NCI-H1092 treated with DMSO at 0.1 percent for 48 hours (cell line): ENCODE results near the gene GPR149.
"Not testable (repeated sequence)": the region's sequence is repeated elsewhere in the genome, so short reads cannot be mapped to it uniquely, and the experiment has no call there.

ENCODE experiments used
- DNase-seq: peaks from one replicate; lab custom pipeline; 2025; lab: John Stamatoyannopoulos, UW

The GPR149 gene, protein sequence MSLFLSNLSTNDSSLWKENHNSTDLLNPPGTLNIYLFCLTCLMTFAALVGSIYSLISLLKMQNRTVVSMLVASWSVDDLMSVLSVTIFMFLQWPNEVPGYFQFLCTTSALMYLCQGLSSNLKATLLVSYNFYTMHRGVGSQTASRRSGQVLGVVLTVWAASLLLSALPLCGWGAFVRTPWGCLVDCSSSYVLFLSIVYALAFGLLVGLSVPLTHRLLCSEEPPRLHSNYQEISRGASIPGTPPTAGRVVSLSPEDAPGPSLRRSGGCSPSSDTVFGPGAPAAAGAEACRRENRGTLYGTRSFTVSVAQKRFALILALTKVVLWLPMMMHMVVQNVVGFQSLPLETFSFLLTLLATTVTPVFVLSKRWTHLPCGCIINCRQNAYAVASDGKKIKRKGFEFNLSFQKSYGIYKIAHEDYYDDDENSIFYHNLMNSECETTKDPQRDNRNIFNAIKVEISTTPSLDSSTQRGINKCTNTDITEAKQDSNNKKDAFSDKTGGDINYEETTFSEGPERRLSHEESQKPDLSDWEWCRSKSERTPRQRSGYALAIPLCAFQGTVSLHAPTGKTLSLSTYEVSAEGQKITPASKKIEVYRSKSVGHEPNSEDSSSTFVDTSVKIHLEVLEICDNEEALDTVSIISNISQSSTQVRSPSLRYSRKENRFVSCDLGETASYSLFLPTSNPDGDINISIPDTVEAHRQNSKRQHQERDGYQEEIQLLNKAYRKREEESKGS

DNA sequence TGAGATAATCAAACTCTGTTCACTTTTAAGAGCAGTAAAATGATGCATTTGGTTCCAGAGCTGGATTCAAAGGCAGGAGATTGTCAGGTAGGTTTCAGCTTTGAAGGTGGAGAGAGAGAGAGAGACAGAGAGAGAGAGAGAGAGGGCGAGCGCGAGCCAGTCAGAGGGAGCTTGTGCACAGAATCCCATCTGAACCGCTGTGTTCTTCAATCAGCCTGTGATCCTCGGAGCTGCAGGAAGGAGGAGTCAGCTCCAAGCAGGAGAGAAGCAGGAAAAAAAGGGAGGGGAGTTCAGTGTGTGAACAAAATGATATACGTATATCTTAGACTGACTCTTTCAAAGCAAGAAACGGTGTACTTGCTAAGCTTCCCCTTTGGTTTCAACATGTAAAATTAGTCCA, at the start of gene GPR149:
TSS of gene GPR149 (minus strand) at position 177 of the 400 bp plus-strand sequence. CDS start 575 bp downstream, outside the sequence.
- no peak for DNase-seq

DNA sequence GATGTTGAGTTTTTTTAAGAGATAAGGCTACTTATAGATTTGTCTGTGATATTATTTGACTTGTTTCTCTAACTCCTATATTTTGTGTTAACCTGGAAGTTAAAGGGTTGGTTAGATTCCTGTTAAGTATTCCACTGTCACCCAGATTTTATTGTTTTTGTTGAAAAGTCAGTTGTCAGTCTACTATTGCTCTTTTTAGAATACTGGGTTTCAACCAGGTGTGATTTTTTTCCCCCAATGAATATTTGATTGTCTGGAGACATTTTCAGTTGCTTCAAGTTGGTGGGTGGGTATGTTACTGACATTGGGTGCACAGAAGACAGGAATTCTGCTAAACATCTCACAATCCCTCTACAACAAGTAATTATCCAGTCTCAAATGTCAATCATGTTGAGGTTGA, 43.8 kb upstream of the GPR149 start:
- no peak for DNase-seq

DNA sequence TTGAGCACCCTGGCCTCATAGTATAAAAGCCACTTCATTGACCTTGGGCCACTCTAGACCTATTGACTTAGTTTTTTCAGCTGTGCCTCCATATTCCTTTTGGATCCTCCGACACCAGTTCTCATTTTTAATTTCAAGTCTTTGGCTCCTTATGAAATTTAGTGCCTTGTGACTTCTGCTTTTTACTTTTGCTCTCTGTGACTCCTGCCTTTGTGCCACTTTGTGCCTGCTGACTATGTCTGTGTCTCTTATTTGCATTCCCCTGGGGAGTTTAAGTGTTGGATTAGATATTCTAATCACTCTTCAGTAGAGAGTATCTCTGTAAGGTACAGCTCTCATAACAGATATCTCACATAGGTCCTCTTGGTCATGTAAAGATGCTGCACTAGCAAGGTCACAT, 39.6 kb upstream of the GPR149 start:
- DNase-seq: no peak

DNA sequence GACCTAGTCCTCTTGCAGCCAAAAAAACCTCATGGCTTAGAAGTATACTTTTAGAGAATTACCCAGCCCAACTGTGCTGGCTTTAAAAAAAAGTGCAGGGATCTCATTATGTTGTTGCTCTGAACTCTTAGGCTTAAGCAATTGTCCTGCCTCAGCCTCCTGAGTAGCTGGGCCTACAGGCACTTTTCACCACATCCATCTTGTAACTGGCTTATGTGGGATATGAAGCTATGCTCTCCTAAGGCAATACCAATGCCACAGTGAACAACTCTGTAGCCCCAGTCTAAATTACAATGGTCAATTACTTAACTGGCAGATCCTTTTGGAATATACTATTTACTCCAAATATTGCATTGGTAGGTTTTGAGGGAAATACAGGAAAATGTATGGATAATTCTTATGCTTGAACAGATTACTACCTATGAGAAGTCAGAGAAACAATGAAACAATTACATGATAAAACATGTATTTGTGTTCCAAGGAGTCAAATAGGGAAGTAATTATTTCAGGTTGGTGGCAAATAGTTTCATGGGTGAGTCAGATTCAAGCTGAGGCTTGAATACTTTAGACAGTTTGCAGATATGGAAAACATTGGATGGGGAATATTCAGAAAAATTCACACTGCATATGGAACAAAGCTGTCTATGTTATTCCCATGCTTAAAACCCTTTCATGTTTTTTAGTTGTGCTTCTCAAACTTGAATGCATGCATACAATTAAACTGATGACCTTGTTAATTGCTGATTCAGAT, 34.6 kb upstream of the GPR149 start:
- DNase-seq: no peak

DNA sequence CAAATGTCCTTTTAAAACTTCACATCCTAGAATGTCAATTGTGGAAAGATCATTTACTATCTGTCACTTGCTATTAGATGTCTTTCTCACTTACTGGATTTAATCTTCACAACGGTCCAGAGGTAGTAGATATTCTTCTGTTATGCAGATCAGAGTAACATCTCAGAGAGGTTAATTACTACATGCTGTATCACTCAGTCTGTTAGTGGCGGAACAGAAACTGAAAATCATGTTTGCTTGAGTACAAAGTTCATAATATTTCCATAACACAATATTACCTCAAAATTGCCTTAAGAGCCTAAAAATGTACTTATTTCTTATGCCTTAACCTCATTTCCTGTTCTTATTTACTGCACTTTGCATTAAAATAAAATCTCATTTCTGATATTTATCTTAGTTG, 28.6 kb upstream of the GPR149 start:
- DNase-seq: no peak

DNA sequence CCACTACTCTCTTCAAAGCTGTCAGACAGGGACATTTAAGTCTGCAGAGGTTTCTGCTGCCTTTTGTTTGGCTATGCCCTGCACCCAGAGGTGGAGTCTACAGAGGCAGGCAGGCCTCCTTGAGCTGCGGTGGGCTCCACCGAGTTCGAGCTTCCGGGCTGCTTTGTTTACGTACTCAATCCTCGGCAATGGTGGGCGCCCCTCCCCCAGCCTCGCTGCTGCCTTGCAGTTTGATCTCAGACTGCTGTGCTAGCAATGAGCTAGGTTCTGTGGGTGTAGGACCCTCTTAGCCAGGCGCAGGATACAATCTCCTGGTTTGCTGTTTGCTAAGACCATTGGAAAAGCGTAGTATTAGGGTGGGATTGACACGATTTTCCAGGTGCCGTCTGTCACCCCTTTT, 9.1 kb upstream of the GPR149 start:
- DNase-seq: not testable (repeated sequence)

DNA sequence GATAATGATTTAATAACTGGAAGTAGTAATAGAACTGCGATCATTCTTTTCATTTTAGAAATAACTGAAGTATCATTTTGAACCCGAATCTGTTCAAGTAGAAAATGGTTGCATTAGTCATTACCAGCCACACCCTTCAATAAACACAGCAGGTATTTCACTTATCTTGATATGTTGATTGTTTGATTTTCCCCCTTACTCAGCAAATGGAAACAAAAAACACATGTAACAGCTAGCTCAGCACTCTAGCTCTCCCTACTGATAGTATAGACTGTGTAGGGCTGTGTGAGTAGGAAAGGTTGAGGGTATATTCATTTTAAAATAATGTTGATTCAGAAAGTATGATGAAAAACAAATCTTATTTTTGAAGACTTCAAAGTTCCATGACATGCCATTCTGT, 1.1 kb upstream of the GPR149 start:
- DNase-seq: no peak

DNA sequence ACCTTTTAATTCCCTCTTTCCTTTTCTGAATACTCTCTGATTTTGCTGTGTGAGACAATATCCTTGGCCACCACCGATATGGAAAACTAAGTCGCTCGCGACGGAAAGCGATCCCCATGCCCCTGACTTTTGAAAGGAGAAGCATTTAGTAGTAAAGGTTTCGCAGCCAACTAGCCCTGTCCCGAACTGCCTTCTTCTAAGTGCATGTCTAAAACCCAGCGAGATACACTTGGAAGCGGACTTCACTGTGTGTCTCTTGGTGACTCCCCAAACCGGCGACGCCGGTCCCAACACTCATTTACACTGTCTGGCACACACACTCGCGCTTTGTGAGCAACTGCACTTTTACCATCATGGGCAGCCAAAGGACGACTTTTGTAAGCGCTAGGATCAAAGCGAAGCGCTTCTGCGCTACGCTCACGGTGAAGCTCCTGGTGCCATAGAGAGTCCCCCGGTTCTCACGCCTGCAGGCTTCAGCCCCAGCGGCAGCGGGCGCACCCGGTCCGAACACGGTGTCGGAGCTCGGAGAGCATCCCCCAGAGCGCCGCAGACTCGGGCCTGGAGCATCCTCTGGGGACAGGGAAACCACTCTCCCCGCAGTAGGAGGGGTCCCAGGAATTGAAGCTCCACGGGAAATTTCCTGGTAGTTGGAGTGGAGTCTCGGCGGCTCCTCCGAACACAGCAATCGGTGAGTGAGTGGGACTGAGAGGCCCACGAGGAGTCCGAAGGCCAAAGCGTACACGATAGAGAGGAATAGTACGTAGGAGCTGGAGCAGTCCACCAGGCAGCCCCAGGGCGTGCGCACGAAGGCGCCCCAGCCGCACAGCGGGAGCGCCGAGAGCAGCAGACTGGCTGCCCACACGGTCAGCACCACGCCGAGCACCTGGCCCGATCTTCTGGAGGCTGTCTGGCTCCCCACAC, 1.4 kb downstream of the GPR149 start:
- DNase-seq: no peak

DNA sequence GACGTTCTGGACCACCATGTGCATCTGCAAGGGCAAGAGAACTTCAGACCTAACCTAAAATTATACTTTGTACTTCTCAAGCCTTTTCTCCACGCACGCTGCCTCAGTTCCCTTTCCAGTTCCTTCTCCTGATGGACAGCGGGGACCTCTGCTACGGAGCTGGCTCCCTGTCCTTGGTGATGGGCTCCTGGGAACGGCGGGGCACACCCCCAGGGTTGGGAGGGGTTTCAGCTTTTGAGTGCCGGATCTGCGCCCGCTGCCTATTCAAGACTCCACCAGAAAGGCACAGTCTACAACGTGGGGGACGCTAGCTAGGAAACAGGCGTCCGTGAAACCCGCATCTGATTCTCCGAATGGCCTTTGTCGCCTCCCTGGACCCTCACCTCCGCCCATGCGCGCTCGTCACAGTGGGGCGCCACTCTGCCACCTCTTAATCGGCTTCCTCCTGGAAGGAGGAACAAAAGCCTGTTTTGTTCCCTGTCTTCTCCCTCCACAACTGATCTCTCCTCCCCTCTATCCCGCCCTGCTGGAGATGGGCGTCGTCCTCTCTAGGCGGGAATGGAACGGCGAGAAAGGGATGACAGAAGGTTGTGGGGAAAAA, 2.2 kb downstream of the GPR149 start:
- DNase-seq: peak; percentile 6

DNA sequence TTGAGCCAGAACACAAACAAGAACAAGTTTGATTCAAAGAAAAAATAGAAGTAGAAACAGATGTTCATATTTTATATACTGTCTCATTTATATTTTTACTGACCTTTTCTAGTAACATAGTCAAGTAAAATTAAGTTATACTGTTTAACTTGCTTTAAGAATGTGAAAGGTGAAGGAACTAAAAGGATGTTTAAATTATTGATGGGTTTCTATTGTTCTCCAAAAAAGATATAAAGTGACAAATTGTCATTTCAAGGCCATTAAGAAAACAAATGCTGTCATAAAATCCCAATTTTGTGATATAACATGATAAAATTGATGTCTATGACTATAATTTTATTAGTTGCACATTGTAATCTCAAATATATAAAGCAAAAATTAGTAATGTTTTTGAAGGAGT, 7.3 kb downstream of the GPR149 start:
- DNase-seq: no peak

DNA sequence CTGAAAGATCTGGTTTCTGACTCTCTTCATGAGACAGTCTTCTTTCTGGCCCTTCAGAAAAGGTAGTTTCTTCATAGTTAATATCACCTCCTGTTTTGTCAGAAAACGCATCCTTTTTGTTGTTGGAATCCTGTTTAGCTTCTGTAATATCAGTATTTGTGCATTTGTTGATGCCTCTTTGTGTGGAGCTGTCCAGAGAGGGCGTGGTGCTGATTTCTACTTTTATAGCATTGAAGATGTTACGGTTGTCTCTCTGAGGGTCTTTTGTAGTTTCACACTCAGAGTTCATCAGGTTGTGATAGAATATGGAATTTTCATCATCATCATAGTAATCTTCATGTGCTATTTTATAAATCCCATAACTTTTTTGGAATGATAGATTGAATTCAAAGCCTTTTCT, 8.9 kb downstream of the GPR149 start:
- DNase-seq: no peak

DNA sequence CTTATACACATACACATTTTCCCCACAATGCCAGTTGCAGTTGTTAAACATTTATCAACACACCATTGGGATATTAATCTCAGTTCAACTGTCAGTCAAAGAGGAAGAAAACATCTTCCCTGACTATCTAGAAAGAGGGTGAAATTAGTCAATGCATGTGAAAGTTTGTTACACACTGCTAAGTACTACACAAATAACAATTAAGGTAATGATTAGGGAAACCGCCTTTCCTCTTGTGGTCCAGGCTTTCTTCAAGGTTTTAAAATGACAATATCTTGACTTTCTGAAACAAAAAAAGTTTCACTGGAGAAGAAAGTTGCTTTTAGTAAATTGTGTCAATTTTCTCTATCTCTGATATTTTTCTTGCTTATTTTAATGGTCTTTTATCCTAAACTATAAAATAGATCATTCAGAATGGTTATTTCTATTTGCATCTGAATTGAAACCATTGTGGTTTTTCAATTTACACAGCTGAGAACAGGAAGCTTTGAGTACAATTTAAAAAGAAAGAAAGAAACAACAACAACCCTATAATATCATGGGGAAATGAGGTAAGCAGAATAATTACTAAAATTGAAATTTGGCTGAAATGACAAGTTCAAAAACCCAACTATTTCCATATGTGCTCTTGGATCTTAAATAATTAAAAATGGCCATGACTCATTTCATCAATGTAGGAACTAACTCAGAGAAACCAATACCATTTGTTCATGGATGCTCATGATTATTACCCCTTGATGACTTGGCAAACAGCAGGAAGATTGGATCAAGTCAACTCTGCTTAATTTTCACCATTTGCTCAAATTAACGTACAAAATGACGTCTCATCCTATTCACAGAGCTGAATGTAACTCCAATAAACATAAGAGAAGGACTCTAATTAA, 31.7 kb downstream of the GPR149 start:
- DNase-seq: no peak

DNA sequence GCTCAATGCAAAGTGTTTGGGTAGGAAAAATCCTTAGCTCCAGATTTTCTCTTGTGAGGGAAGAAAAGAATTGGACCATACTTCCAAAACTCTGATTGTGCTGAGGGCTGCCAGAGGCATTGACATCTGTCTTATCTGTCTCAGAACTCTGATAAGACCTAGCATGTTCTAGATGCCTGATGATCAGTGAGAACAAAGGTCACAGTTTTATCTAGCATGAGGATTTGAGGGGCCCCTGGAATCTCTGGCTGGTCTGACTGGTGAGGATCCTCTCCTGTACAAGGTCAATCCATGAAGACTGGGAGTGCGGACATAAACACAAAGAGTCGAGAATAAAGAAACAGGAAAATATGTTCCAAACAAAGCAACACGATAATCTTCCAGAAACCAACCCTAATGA, 40.1 kb downstream of the GPR149 start:
- no peak for DNase-seq

DNA sequence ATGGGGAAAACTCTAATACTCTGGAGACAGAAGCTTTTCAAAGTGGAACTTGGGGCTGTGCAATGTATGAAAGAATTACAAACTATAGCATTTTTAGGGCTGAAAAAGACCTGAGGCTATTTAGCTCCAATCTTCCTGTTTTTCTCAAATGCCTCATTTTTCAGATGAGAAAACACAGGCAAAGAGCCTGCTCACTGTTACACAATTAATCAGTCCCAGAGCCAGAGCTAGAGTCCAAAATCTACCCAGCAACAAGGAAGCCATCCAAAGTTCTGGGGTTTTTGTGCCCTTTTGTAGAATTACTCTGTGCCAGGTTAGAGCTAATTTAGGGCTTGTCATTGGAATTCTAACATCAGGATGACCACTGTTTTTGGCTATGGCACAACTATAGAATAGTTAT, 45.5 kb downstream of the GPR149 start:
- DNase-seq: no peak

DNA sequence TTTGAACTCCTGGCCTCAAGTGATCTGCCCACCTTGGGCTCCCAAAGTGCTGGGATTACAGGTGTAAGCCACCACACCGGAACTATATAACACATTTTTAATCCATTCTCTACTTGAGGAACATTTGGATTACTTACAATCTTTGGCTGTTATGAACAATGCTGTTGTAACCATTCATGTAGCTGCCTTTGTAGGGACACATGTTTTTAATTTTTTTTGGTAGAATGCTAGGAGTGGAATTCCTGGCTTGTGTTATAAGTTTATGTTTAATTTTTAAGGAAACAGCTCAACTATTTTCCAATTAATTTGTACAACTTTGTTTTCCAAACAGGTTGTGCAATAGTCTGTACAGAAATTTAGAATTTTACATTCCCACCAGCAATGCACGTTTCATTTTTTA, 51.7 kb downstream of the GPR149 start:
- no peak for DNase-seq

DNA sequence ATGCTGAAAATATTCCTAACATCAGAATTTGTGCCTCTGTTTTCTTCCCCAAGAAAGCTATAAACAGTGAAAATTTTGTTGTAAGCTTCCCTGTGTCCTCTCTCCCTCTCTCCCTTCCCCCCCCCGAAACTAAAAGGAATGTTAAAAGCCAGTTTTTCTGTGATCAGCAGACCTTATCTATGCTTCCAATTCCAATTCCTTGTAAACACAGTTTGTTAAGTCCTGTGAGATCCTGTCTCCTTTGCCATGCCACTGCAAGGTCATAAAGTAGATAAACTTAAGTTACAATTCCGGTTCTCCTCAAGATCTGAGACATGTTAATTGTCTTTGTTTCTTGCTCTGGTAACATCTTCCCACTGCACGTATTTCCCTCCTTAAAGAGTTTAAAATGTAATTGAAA, 62.8 kb downstream of the GPR149 start:
- DNase-seq: no peak

DNA sequence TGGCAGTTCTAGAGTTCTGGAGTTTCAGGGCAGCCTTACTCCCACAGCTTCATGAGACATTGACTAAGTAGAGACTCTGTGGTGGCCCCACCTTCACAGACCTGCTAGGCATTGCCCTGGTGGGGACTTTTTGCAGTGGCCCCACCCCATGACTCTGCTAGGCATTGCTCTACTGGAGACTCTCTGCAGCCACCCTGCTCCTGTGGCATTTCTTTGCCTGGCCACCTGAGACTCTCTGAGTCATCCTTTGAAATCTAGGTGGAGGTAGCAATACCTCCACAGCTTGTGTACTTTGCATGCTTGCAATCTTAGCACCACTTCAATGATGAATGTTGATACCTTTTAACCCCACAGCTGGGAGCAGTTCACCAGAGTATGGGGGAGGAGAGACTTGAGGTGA, 65.1 kb downstream of the GPR149 start:
- no peak for DNase-seq

DNA sequence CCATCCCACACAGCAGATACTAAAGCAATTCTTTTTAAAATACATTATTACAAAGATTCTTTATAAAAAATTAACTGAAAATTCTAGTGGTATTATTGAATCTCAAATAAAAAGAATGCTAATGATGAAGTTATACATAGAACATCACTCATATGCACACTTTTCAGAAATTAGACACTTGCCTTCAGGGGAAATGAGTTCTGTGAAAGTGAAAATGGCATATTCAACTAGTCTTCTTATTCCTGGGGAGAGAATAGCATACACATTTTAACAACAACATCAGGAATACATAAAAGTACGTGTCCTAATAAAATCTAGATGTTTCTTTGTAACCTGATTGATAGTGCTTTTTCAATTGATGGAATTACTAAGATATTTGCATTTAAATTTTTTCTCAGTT, 68.9 kb downstream of the GPR149 start:
- no peak for DNase-seq

DNA sequence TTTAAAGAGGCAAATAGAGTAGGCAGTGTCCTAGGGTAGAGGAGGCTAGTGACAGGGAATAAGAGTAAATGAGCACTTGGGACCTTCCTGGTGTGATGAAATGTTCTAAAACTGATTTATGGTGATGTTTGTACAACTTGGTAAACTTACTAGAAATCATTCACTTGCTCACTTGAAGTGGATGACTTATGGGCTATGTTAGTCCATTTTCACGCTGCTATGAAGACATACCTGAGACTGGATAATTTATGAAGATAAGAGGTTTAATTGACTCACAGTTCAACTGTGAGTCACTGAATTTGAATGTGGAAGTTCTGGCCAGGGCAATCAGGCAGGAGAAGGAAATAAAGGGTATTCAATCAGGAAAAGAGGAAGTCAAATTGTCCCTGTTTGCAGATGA, 74.0 kb downstream of the GPR149 start:
- no peak for DNase-seq

DNA sequence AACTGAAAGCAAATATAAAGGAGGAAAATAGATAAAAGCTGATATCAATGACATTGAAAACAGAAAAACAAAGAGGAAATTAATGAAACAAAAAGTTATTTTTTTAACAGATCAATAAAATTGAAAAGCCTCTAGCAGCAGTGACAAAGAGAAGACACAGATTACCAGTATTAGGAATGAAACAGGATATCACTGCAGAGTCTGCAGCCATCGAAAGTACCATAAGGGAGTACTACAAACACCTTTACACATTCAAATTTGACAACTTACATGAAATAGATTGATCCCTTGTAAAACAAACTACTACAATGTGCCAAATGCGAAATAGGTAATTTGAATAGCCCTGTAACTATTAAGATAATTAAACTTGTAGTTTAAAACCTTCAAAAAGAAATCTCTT, 80.8 kb downstream of the GPR149 start:
- DNase-seq: no peak
